Measurements from ENCODE around the gene A3GALT2.

DNA sequence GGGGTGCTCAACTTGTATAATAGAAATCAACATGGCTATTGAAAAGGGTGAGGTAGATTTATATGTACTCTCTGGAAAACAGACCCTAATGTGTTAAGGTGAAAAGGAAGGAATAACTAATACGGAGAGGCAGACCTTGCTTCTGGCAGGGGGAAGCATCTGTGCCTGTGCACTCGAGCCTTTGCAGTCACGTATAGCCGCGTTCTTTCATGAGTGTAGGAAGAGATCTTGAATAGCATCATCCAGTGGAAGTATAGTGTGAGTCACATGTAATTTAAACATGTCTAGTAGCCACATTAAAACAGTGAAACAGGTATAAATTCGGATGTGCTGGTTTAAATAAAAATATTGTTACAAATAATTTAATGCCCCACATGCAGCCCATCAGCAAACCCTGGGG, 3.0 kb downstream of the A3GALT2 start:
- TF ChIP-seq, protein P1, sequence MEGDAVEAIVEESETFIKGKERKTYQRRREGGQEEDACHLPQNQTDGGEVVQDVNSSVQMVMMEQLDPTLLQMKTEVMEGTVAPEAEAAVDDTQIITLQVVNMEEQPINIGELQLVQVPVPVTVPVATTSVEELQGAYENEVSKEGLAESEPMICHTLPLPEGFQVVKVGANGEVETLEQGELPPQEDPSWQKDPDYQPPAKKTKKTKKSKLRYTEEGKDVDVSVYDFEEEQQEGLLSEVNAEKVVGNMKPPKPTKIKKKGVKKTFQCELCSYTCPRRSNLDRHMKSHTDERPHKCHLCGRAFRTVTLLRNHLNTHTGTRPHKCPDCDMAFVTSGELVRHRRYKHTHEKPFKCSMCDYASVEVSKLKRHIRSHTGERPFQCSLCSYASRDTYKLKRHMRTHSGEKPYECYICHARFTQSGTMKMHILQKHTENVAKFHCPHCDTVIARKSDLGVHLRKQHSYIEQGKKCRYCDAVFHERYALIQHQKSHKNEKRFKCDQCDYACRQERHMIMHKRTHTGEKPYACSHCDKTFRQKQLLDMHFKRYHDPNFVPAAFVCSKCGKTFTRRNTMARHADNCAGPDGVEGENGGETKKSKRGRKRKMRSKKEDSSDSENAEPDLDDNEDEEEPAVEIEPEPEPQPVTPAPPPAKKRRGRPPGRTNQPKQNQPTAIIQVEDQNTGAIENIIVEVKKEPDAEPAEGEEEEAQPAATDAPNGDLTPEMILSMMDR (IDR thresholded peaks at IDR 0.05), result no peak
- TF ChIP-seq EZH2 (IDR thresholded peaks at IDR 0.05; ENCODE audit: borderline replicate concordance, insufficient read depth, low read depth, low read length, poor library complexity, severe bottlenecking), result no peak
